ENCODE measurements around the gene SWAP70. TPM values are rescaled to one million over a fixed set of nuclear protein-coding genes. Genes with fewer than 3 reads are reported as not detected.

The SWAP70 gene
- total and polyA plus RNA-seq, 9 of the 15 experiments (the other 6 are each of a cell fraction or from before 2014, with no cell fraction given): 1.7 to 4.9 (median 3.9) TPM

DNA sequence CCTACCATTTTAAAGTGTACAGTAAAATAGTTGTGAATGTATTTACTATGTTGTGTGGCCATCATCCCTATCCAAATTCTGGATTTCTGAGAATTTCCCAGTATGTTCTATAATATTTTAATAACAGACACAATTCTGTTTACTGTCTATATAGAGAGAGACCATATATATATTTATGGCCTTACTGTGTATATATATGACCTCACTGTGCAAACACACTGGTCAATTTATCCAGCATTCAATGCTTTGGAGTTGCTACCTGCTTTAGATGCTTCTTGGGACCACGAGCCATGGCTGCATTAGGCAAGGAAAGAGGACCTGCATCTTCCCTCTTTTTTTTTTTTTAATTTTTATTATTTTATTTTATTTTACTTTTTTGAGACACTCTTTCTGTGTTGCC lies 40.2 kb downstream of the SWAP70 start:
- H3K9me1 ChIP-seq (ENCODE audit: control insufficient read depth, insufficient read depth, low read length): no peaks in the 10 kb centered on the region
- POLR2A ChIA-PET: no interaction called here
- no TSS peak for BruUV-seq (replicated peaks)
- intact Hi-C loops (cut with micrococcal nuclease): no loop called here
- H3K27me3 ChIP-seq (ENCODE audit: control insufficient read depth in 2 of 2, insufficient read depth in 2 of 2, low read length in 2 of 2): no peaks in the 10 kb centered on the region; a peak in 1 of 5 replicates
- DNase-seq (ENCODE audit: extremely low read depth in 1 of 4, low spot score in 3 of 4) (no peak), ATAC-seq (no peak), FAIRE-seq (no peak)
- WGBS (ENCODE audit: insufficient coverage, low coverage, missing lambda C conversion rate): 20% methylated on average over 1 of the region's 1 CpG
- H3K9me3 ChIP-seq (replicated peaks; ENCODE audit: control insufficient read depth, insufficient read depth, low read depth, low read length): no peaks in the 10 kb centered on the region
- H3K79me2 ChIP-seq (ENCODE audit: control insufficient read depth, insufficient read depth, low read length): no peaks in the 10 kb centered on the region
- H3K4me2 ChIP-seq (ENCODE audit: insufficient read depth, low read length): no peak overlapping the region
- no peak for TF ChIP-seq CREM (IDR thresholded peaks at IDR 0.05; ENCODE audit: low read depth)
- TF ChIP-seq SRSF7 (optimal IDR thresholded peaks at IDR 0.05; ENCODE audit: low read depth, low read length): no peak
- TF ChIP-seq, protein P1, sequence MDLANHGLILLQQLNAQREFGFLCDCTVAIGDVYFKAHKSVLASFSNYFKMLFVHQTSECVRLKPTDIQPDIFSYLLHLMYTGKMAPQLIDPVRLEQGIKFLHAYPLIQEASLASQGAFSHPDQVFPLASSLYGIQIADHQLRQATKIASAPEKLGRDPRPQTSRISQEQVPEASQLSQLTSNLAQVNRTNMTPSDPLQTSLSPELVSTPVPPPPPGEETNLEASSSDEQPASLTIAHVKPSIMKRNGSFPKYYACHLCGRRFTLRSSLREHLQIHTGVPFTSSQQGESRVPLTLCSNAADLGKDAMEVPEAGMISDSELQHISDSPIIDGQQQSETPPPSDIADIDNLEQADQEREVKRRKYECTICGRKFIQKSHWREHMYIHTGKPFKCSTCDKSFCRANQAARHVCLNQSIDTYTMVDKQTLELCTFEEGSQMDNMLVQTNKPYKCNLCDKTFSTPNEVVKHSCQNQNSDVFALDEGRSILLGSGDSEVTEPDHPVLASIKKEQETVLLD (IDR thresholded peaks at IDR 0.05): no peak
- TF ChIP-seq TAF7 (tag; IDR thresholded peaks at IDR 0.05): no peak
- no peaks in the 10 kb centered on the region for H4K20me1 ChIP-seq (replicated peaks; ENCODE audit: control insufficient read depth, insufficient read depth, low read length)
- no peaks in the 10 kb centered on the region for H3K36me3 ChIP-seq (ENCODE audit: control insufficient read depth, insufficient read depth, low read length)
- in situ Hi-C loops (cut with MboI): no loop called here
- no peak overlapping the region for H3K9ac ChIP-seq (ENCODE audit: insufficient read depth in 1 of 2, low read depth in 2 of 2, low read length in 2 of 2)
- H3K4me1 ChIP-seq (replicated peaks in 1 of 2; ENCODE audit: control insufficient read depth in 2 of 2, insufficient read depth in 2 of 2, low read length in 2 of 2): no peaks in the 10 kb centered on the region
- H2AFZ ChIP-seq (ENCODE audit: low read depth, low read length): no peak overlapping the region
- H3K4me3 ChIP-seq: no peak overlapping the region
- CTCF ChIA-PET (ENCODE audit: low intra/inter-chr PET ratio): no interaction called here
- no peak overlapping the region for H3K27ac ChIP-seq (ENCODE audit: extremely low read depth, low read depth, low read length)

- H3K79me2 ChIP-seq (ENCODE audit: control insufficient read depth, insufficient read depth, low read length): no peaks in the 10 kb centered on the region
- ChIA-PET CTCF (ENCODE audit: low intra/inter-chr PET ratio) (no interaction called here), POLR2A (no interaction called here)
- no peak for FAIRE-seq
- in situ Hi-C loops (cut with MboI): no loop called here
- H3K27ac ChIP-seq (ENCODE audit: extremely low read depth, low read depth, low read length): no peak overlapping the region
- no peak for DNase-seq (ENCODE audit: extremely low read depth in 1 of 4, low spot score in 3 of 4)
- H3K9me1 ChIP-seq (ENCODE audit: control insufficient read depth, insufficient read depth, low read length): no peaks in the 10 kb centered on the region
- no TSS peak for BruUV-seq (replicated peaks)
- no peaks in the 10 kb centered on the region for H4K20me1 ChIP-seq (replicated peaks; ENCODE audit: control insufficient read depth, insufficient read depth, low read length)
- ATAC-seq: no peak
- H3K4me1 ChIP-seq (replicated peaks in 1 of 2; ENCODE audit: control insufficient read depth in 2 of 2, insufficient read depth in 2 of 2, low read length in 2 of 2): no peaks in the 10 kb centered on the region
- TF ChIP-seq ZNF668 (CRISPR knock-in tag; IDR thresholded peaks at IDR 0.05): no peak
- no peak for TF ChIP-seq NR4A1 (CRISPR knock-in tag; IDR thresholded peaks at IDR 0.05)
- no peak for TF ChIP-seq NR4A1 (tag; IDR thresholded peaks at IDR 0.05)
- TF ChIP-seq JUND (IDR thresholded peaks at IDR 0.05; ENCODE audit: borderline replicate concordance, low read depth, low read length): no peak
- no peak for TF ChIP-seq JUND (tag; IDR thresholded peaks at IDR 0.05; ENCODE audit: borderline replicate concordance, low read depth, low read length)
- TF ChIP-seq, protein P2, sequence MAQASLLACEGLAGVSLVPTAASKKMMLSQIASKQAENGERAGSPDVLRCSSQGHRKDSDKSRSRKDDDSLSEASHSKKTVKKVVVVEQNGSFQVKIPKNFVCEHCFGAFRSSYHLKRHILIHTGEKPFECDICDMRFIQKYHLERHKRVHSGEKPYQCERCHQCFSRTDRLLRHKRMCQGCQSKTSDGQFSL (CRISPR knock-in tag; IDR thresholded peaks at IDR 0.05): no peak
- TF ChIP-seq, protein P2 (tag; IDR thresholded peaks at IDR 0.05): no peak
- H3K27me3 ChIP-seq (ENCODE audit: control insufficient read depth in 2 of 2, insufficient read depth in 2 of 2, low read length in 2 of 2): no peaks in the 10 kb centered on the region; a peak in 1 of 5 replicates
- H3K4me2 ChIP-seq (ENCODE audit: insufficient read depth, low read length): no peak overlapping the region
- intact Hi-C loops (cut with micrococcal nuclease): no loop called here
- no peak overlapping the region for H2AFZ ChIP-seq (ENCODE audit: low read depth, low read length)
- H3K9me3 ChIP-seq (replicated peaks; ENCODE audit: control insufficient read depth, insufficient read depth, low read depth, low read length): no peaks in the 10 kb centered on the region
- no peak overlapping the region for H3K9ac ChIP-seq (ENCODE audit: insufficient read depth in 1 of 2, low read depth in 2 of 2, low read length in 2 of 2)
- H3K36me3 ChIP-seq (ENCODE audit: control insufficient read depth, insufficient read depth, low read length): no peaks in the 10 kb centered on the region
- no peak overlapping the region for H3K4me3 ChIP-seq
- WGBS (ENCODE audit: insufficient coverage, low coverage, missing lambda C conversion rate): 7% methylated on average over 4 of the region's 4 CpGs
Observed at GRCh38 chr11:9704620-9705019, 40.7 kb downstream of the SWAP70 start.

Measured in K562 (cell line).